Tibial artery (tissue), 4 donors: ENCODE results near the gene EPHB1.

ENCODE experiments used
- DNase-seq, 2 donors: peaks; one replicate each; pipeline ENCODE4 v3.0.0-alpha.2; 2019
- H3K27ac ChIP-seq, 2 donors: fragments of 200-600 bp; sonication (generic) in 1 of 2; 1 replicate in 1 of 2; 2 replicates in 1 of 2; pipeline ENCODE4 v1.5.1; 2018 to 2019; ENCODE audit warnings: mild to moderate bottlenecking in 1 of 2
- H3K27me3 ChIP-seq, 2 donors: fragments of 200-600 bp; sonication (generic) in 1 of 2; one replicate each; pipeline versions ENCODE4 v1.5.1 to v1.6.0; 2016 to 2019
- H3K36me3 ChIP-seq, 3 donors: fragments of 200-600 bp; sonication (generic) in 2 of 3; one replicate each; pipeline ENCODE4 v1.5.1; 2016 to 2019; ENCODE audit warnings: mild to moderate bottlenecking in 2 of 3
- H3K4me1 ChIP-seq, 4 donors: fragments of 200-600 bp; sonication (generic) in 2 of 4; 1 replicate in 3 of 4; 2 replicates in 1 of 4; pipeline ENCODE4 v1.5.1; 2016 to 2019
- H3K4me3 ChIP-seq, 2 donors: fragments of 200-600 bp; sonication (generic) in 1 of 2; 1 replicate in 1 of 2; 2 replicates in 1 of 2; pipeline ENCODE4 v1.5.1; 2018 to 2019; ENCODE audit warnings: mild to moderate bottlenecking in 2 of 2
- H3K9me3 ChIP-seq, 3 donors: fragments of 200-600 bp; sonication (generic) in 1 of 3; one replicate each; pipeline ENCODE4 v1.5.1; 2016 to 2019
- CTCF ChIP-seq, 2 experiments: fragments of 200-600 bp in 1 of 2; fragments of 450-650 bp in 1 of 2; IDR thresholded peaks; one replicate each; pipeline ENCODE4 v1.5.1; 2017 to 2019; ENCODE audit warnings: antibody characterized with exemption in 2 of 2, mild to moderate bottlenecking in 1 of 2, moderate library complexity in 1 of 2
- intact Hi-C: fragments of 100-400 bp; cut with DNase I; formaldehyde crosslinking; loops from one replicate; pipeline ENCODE4 v1.15.0; 2023; ENCODE audit warnings: low total_unique reads

EPHB1 gene

GRCh38 chr3:134832585-134832984 is 37.5 kb downstream of the EPHB1 start:
- intact Hi-C loops: no loop called here
- Histone ChIP-seq H3K27ac (no peak overlapping the region), H3K4me1 (peaks cover 0 to 9% (median 0%) of the 10 kb centered on the region in 4 donors), H3K36me3 (no peaks in the 10 kb centered on the region), H3K9me3 (no peaks in the 10 kb centered on the region), H3K4me3 (no peak overlapping the region), H3K27me3 (no peaks in the 10 kb centered on the region)
- no peak for TF ChIP-seq CTCF (IDR thresholded peaks at IDR 0.05)
- no peak for DNase-seq

GRCh38 chr3:134833453-134834163 is 38.5 kb downstream of the EPHB1 start:
- intact Hi-C loops: no loop called here
- H3K4me3 ChIP-seq: no peak overlapping the region
- TF ChIP-seq CTCF (IDR thresholded peaks at IDR 0.05): no peak
- no peak for DNase-seq
- H3K4me1 ChIP-seq: peaks cover 0 to 9% (median 0%) of the 10 kb centered on the region in 4 donors
- no peaks in the 10 kb centered on the region for H3K9me3 ChIP-seq
- H3K36me3 ChIP-seq: no peaks in the 10 kb centered on the region
- no peaks in the 10 kb centered on the region for H3K27me3 ChIP-seq
- no peak overlapping the region for H3K27ac ChIP-seq

GRCh38 chr3:134836921-134837320 is 41.9 kb downstream of the EPHB1 start:
- Histone ChIP-seq H3K4me3 (no peak overlapping the region), H3K4me1 (no peaks in the 10 kb centered on the region), H3K36me3 (no peaks in the 10 kb centered on the region), H3K9me3 (peaks cover 0 to 1% (median 0%) of the 10 kb centered on the region in 3 donors), H3K27me3 (no peaks in the 10 kb centered on the region), H3K27ac (no peak overlapping the region)
- intact Hi-C loops: no loop called here
- DNase-seq: no peak
- TF ChIP-seq CTCF (IDR thresholded peaks at IDR 0.05): no peak

GRCh38 chr3:134838599-134838998 is 43.5 kb downstream of the EPHB1 start:
- H3K27me3 ChIP-seq: no peaks in the 10 kb centered on the region
- TF ChIP-seq CTCF (IDR thresholded peaks at IDR 0.05): no peak
- H3K4me1 ChIP-seq: no peaks in the 10 kb centered on the region
- intact Hi-C loops: no loop called here
- H3K4me3 ChIP-seq: no peak overlapping the region
- no peak overlapping the region for H3K27ac ChIP-seq
- peaks cover 0 to 7% (median 7%) of the 10 kb centered on the region in 3 donors for H3K9me3 ChIP-seq
- no peaks in the 10 kb centered on the region for H3K36me3 ChIP-seq
- no peak for DNase-seq

- no peak overlapping the region for H3K4me3 ChIP-seq
- H3K27ac ChIP-seq: no peak overlapping the region
- peaks cover 0 to 7% (median 7%) of the 10 kb centered on the region in 3 donors for H3K9me3 ChIP-seq
- DNase-seq: no peak
- TF ChIP-seq CTCF (IDR thresholded peaks at IDR 0.05): no peak
- H3K27me3 ChIP-seq: no peaks in the 10 kb centered on the region
- H3K4me1 ChIP-seq: no peaks in the 10 kb centered on the region
- intact Hi-C loops: no loop called here
- H3K36me3 ChIP-seq: no peaks in the 10 kb centered on the region
These were observed 44.4 kb downstream of the EPHB1 start for GRCh38 chr3:134839422-134839821.
